ENCODE results near the gene BBS12.

BBS12 gene

DNA sequence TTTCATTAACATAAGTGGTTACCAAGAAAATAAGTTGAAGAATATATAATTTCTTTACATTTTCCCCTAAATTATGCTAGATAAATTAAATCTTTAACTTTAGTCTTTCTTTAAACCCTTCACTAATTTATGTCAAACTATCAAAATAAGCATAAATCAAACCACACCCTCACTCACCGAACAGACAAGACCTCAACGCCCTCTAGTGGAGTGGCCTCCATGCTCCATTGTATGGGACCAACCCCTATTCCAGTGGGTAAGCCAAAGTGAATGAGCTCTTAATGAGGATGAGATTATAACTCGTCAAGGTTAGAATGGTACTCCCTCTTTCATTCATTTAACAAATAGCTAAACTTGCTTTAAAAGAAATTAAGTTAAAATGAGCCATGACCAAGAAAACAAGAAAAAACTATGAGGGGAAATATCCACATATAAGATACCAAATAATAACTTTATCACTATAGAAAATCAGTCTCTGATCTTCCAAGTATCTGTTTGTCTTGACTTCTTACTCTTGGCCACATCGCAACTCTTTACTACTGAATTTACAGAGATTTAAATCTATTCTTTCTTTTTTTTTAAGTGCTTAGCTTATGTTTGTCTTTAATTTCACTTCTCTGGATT, 15.6 kb upstream of the BBS12 start:
- DNase-seq, result no peak

DNA sequence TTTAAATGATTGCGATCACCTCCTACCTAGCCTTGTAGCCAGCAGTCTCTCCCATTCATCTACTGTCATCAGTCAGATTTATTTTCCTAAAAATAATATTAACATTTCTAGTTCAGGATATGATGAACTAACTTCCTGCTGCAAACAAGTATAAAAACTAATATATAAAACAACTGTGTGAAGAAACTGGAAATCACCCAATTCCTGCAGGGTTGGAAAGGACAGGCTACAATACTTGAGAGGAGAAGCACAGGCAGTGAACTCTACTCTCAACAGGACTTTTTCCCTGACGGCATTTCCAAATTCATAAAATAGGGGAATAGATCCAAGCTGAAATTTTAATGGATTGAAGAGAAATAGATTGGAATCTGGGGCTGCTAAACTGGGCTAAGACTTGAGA, 14.2 kb upstream of the BBS12 start:
- no peak for DNase-seq

DNA sequence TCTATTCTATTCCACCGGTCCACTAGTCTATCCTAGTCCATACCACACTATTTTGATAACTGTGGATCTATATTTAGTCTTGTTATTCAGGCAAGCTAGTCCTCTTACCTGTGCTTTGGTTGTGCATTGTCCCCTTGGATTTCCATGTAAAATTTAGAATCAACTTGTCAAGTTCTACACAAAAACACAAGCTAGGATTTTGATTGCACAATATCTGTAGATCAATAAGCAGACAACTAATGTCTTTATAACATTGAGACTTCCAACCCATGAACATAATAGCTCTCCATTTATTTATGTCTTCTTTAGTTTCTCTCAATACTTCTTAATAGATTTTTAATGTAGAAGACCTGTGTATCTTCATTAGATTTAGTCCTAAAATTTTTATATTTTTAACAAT, 10.2 kb upstream of the BBS12 start:
- DNase-seq, result no peak

DNA sequence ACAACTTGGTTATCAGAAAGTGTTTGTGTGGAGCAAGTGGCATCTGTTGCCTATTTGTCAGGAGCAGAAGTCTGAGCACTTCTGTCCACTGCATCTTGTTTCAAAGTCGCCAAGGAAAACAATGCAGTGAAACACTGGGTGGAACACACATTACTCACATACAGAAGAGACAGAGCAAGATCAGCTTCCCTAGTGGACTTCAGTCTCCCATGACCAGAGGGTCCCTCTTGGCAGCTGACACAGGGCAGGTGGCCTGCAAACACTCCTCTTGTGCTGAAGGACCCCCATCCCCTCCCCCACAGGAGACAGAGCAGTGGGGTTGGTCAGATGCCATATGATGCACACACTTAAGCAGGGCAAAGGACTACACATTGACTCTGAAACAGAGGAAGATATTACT, 3.6 kb upstream of the BBS12 start:
- no peak for DNase-seq

DNA sequence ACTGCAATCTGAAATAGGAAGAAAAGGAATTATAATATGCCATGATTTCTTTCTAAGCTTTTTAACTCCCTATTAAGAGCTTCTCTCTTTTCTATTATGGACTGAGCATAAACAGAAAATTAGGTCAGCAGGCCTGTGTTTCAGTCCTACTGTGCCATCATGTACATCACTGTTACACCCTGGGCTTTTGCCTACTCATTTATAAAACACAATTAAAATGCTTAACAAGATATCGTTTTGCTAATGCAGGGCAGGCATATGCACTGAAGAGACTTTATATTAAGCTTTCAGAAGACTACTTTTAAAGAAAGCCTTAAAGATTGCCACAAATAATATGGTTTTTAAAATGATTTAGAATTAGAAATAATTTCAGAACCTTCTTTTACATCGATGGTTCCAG, 828 bp upstream of the BBS12 start:
- no peak for DNase-seq

DNA sequence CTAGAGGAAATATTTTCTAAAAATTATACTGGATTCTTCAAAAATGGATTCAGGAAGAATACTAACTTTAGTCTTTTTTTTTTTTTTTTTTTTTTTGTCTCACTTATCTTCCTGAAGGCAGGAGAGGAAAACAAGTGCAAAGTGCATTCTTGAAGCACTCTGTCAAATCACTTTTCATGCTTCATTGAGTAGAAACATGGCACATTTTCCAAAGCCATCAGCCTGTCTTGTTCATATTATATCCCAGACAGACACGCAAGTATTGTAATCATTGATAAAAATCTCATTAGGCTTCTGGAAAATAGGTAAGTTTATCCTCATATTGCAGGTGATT, 1.2 kb downstream of the BBS12 start:
- no peak for DNase-seq

DNA sequence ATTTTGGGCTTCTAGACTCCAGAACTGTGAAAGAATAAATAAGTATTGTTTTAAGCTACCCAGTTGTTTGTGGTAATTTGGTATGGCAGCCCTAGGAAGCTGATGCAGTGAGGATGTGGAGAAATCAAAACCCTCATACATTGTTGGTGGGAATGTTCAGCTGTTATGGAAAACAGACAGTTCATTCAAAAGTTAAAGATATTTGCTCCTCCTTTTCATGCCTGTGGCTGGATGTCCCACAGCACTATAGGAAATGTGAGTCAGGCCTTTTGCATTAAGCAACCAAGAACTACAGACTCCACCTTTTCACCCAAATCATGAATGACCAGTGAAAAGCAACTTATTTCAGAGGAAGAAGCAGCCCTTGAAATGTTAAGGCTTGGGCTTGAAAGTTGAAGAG, 6.7 kb downstream of the BBS12 start:
- no peak for DNase-seq

DNA sequence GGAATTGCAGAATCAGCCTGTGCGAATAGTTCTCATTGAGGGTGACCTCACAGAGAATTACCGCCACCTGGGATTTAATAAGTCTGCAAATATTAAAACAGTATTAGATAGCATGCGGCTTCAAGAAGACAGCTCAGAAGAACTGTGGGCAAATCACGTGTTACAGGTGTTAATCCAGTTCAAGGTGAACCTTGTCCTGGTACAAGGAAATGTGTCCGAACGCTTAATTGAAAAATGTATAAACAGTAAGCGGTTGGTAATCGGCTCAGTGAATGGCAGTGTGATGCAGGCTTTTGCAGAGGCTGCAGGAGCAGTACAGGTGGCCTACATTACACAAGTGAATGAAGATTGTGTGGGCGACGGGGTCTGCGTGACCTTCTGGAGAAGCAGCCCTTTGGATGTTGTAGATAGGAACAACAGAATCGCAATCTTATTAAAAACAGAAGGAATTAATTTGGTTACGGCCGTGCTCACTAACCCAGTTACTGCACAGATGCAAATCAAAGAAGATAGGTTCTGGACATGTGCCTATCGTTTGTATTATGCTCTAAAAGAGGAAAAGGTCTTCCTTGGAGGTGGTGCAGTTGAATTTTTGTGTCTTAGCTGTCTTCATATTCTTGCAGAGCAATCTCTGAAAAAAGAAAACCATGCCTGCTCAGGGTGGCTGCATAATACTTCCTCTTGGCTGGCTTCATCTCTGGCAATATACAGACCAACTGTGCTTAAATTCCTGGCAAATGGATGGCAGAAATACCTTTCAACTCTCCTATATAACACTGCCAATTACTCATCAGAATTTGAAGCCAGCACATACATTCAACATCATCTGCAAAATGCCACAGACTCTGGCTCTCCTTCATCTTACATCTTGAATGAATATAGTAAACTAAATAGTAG, 10.7 kb downstream of the BBS12 start:
- no peak for DNase-seq

DNA sequence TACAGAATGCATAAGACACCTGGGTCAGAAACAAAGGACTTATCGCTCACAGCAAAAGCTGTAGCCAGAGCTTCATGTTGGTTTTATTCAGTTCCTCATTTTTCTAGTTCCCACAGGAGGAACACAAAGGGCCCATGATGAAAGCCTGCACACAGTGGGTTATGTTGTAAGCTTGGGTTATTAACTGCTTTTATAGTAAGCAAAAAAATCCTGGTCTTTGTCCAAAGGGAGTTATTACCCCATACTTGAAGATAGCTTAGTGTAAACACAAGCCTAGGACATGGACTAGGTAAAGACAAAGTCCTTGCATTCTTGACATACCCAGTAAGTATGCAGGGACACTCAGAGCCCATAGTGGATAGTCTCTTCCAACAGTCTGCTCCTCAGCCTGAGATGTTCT, 11.7 kb downstream of the BBS12 start:
- peak; percentile 69 for DNase-seq

DNA sequence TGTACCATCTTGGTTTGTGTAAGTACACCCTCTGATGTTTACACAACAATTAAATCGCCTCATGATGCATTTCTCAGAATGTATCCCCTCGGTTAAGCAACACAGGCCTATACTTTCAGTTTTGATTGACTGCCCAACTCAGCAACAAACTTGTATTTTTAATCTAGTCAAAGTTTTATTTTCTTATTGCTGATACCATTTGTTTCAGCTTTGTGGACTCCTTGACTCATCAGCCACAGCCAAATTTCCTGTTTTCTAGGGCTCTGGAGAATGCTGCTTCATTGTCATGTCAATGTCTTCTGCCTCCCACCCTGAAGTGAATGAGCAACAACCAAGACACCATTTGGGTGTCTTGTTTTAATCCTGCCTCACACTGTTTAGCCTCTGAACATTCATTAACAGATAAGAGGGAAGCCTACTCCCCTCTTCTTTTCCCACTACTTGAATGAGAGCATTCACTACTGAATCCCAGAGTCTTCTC, 14.0 kb downstream of the BBS12 start:
- DNase-seq, result no peak

DNA sequence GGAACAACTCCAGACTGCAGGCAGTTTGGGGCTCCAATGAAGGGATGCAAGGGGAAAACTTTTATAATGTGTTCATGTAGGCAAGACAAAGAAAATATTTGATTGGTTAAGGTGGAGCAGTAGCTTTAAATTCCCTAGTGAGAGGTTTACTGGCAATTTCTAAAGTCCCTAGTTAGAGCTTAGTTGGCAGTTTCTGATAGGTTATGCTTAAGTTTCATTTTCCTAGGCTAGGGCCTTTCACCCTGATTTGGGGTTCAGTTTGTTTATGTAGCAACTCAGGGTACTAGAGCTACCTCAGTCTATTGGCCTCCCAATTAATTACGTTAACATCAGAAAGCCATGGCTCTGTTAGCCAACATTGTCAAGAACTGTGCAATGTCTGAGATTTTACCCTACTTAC, 14.6 kb downstream of the BBS12 start:
- no peak for DNase-seq

DNA sequence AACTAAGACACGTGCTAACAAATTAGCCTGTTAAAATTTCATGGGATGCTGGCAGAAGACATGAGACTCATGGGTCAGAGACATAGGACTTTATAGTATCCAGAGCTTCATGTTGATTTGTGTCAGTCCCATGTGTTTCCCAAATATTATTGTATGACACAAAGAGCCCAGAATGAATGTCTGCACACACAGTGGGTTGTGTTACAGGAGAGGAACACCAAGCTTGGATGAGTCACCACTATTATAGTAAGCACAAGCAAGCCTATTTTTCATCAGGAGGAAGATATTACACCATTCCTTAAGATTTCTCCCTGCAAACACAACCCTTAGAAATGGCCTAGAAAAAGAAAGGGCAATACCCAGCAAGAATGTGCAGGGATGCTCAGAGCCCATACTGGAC, 15.4 kb downstream of the BBS12 start:
- DNase-seq, result no peak

DNA sequence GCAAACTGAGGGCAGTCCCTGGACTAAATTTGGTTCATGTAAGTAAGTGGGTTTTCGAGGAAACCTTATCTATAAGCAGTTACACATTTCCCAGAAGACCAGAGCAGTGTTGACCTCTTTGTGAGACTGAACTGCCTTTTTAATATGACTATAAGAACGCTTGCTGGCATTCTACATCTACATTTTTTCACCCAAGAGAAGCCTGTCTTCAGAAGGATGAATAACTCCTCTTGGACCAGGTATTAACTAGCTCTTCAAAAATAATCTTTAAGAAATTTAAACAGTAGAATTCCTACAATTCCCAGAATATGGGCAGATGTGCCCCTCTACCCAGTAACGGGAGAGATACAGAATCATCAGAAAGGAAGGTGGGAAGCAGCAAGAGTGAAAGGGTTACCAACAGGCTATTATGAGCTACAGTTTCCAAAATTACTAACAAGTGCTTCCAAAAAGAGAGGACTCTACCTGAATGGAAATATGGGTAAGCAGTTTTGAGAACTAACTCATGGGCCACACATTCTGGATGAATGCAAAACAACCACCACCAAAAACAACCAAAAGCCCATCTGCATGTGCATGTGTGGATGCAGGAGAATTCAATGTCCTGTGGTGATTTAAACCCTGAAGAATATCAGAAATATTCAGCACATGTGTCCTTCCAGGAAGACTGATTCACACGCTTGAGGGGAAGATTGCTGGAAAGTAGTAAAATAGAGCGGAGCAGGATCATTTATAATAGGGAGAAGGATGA, 17.4 kb downstream of the BBS12 start:
- DNase-seq, result no peak

DNA sequence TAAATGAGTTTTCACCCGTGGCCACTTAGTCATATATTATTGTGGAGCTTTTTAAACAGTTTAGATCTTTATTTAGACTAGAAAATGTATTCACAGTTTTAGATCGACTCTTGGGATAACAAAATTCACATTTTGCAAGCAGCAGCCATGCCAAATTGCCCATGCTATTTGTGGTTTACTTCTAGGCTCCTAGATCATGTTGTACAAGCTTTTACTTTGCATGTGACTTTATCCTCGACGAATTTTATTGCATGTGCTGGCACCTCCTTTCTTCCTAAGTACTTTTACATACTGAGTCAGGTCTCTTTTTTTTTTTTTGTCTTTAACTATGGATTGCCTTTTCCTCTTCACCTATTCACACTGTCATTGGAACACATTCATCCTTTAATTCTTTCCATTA, 23.2 kb downstream of the BBS12 start:
- DNase-seq, result no peak

DNA sequence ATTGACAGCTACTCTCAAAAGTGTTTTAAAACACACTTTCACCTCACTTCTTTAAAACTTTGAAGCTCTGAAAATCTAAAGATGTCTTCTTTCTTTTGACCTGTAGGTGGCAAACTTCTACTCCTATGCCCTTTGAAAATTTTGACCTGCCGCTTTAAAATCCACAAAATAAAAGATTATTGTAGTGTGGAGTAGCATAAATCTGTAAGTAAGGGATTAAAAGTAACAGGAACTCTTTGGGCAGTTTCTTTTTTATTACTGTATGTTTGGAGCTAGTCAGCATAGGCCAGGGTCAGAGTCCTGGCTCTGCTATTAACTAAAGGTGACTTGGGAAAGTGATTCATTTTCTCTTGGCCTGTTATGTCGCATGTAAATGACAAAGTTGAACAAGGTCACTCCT, 25.5 kb downstream of the BBS12 start:
- no peak for DNase-seq

DNA sequence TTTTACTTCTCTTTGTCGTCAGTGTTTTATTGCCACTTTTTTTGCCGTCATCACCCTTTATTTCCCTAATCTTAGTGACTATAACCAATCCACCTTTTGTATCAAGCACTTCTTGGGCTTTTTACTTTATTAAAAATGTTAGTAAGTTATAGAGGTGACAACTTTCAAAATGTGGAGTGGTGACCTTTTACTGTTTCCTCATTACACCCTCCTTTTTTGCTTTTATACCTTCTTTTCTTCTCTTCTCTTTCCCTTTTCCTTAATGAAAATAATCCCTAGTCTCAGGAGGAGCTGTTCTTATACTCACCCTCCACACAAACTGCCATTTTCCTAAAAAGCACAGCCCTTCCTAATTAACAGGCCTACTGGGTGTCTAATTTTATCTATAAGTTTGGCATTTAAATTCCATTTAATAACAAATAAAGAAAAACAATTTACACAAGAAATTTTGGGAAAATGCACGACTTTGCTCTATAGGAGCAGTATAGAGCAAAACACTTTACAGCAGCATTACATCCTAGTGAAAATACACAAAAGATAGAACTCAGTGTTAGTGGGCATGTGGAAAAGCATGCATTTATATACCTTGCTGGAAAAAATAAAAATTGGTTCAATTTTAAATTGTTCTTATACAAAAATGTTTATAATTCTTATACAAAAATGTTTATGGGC, 27.3 kb downstream of the BBS12 start:
- DNase-seq, result no peak

DNA sequence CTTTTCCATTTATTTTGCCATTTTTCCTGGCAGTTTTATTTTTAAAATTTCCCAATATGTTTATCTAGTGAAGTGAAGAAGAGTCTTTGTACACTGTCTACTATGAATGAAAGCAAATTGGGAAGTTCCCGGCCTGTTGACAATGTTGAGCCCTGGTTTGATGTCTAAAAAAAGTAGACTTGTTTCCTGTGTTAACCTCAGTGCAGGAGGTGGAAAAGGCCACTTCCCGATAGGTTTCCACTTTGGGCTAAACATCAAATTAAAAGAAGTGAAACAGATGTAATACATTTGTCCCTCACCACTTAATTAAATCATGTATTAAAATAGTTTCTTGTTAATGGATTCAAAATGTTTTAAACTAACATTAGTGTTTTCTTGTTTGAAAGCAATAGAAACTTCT, 30.0 kb downstream of the BBS12 start:
- DNase-seq, result no peak

DNA sequence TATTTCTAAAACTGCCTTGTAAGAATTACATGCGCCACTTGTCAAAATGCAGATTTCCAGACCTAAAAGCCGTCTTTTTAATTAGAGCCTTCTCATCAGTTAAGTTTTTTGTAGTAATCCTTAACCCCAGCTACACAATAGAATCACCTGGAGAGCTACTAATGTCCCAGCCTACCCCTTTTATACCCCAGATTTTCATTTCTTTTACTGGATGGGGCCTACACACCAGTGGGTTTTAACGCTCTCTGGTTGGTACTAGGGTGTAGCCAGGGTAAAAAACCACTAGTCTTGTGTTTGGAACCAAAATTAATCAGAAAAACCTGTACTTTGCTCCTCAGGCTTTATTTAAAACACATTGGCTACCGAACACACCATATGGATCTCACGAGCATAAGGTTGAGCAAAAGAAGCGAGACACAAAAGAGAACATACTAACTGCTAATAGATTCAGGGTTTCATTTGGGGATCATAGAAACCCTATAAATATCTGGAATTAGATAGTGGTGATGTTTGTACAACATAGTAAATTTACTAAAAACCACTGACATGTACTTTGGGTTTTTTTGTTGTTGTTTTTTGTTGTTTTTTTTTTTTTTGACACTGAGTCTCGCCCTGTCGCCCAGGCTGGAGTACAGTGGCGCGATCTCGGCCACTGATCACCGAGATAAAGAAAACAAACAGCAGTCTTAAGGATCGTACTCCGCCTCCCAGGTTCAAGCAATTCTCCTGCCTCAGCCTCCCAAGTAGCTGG, 30.6 kb downstream of the BBS12 start:
- no peak for DNase-seq

DNA sequence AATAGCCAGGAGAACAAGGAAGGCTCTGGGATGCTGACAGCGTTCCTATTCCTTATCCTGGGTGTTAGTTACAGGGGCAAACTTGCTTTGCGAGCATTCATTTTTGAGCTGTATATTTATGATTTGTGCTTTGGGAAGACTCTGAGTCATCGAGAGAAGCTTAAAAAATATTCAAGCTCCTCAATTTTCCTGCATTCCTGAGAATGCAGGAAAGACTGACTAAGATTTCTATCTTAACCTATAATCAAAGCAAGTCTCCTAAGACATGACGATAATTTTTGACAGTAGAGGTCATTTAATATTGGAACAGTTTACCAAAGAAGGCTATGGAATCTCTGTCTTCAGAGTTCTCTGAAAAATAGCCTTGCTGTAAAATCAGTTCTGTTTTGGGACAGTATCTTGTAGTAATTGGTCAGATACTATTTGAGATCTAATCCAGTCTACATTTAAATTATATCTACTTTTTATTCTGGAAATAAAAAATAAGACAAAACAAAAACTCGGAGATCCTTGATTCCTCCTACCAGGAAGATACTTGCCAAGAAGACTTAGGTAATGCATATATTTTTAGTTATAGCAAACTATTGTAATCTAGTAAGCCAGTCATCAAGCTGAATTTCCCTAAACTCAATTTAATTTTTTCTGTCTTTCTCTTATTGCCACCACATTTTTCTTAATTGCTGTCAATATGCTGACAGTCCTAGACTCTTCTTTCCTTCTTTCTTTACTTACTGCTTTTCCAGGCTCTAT, 31.7 kb downstream of the BBS12 start:
- DNase-seq, result no peak

DNA sequence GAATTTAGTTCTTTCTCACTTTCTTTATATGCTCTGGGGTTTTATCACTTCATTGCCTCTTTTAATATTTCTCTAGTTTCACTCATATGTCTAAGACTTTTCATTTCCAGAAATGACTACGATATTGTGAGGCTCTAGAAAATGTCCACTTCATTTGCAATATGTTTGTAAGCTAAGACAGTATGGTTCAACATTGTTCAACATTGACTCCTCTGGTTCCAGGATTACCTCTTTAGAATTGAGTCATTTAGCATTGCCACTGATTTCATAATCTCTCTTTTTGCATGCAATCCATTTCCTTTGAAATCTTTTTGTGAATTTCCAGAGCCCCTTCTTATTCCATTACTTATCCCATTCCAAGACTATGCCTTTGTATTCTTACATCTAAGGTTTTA, 32.3 kb downstream of the BBS12 start:
- DNase-seq, result no peak

DNA sequence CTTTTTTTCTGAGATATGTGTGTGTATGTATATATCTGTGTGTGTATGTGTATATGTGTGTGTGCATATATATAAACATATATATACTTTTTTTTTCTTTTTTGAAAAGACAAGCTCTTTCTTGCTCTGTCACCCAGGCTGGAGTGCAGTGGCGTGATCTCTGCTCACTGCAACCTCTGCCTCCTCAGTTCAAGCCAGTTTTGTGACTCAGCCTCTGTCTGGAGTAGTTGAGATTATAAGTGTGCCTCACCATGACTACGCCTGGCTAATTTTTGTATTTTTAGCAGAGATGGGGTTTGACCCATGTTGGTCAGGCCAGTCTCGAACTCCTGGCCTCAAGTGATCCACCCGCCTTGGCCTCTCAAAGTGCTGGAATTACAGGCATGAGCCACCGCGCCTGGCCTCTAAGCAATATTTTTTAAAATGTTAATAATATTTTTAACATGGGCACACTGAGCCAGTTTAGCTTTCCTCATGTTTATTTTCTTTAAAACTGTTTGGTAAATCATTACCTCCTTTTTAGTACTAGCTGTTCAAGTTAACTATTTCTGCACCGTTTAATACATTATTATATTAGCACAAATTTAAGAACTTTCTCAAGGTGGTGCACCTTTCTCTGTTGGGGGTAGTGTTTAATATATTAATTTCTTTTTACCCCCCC, 33.3 kb downstream of the BBS12 start:
- no peak for DNase-seq
